VCaP (cell line): ENCODE data around the gene ZDHHC14.
A peak's percentile ranks its signal among the peaks of the same experiment; 100 is the strongest.

Experiments used
- H3K27ac ChIP-seq: fragments of 450-650 bp; 2 replicates; pipeline ENCODE4 v1.5.1; 2017
- TF ChIP-seq, protein P1 (sequence below): fragments of 450-650 bp; conservative IDR thresholded peaks from 2 replicates; pipeline ENCODE4 v1.5.1; 2017; ENCODE audit warnings: mild to moderate bottlenecking, moderate library complexity

Gene ZDHHC14

DNA sequence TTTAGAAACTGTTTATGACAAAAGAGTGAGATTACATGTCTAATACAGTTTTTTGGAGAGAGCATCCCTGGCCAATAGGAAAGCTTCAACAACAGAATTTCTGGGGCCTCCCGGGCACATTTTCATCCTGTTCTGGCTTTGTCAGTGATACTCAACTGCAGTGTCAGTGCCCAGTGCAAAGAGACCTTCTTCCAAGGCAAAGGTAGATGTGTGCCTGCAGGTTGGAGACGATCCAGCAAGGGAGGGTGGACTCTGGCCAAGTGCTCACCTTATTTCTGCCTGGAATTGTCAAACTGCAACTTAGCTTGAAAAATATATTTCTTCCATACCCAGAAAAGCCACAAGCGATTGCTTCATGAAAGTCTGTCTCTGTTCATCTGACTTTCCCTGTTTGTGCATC lies 230.4 kb downstream of the ZDHHC14 start:
- no peak overlapping the region for H3K27ac ChIP-seq
- TF ChIP-seq, protein P1, sequence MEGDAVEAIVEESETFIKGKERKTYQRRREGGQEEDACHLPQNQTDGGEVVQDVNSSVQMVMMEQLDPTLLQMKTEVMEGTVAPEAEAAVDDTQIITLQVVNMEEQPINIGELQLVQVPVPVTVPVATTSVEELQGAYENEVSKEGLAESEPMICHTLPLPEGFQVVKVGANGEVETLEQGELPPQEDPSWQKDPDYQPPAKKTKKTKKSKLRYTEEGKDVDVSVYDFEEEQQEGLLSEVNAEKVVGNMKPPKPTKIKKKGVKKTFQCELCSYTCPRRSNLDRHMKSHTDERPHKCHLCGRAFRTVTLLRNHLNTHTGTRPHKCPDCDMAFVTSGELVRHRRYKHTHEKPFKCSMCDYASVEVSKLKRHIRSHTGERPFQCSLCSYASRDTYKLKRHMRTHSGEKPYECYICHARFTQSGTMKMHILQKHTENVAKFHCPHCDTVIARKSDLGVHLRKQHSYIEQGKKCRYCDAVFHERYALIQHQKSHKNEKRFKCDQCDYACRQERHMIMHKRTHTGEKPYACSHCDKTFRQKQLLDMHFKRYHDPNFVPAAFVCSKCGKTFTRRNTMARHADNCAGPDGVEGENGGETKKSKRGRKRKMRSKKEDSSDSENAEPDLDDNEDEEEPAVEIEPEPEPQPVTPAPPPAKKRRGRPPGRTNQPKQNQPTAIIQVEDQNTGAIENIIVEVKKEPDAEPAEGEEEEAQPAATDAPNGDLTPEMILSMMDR, result no peak

DNA sequence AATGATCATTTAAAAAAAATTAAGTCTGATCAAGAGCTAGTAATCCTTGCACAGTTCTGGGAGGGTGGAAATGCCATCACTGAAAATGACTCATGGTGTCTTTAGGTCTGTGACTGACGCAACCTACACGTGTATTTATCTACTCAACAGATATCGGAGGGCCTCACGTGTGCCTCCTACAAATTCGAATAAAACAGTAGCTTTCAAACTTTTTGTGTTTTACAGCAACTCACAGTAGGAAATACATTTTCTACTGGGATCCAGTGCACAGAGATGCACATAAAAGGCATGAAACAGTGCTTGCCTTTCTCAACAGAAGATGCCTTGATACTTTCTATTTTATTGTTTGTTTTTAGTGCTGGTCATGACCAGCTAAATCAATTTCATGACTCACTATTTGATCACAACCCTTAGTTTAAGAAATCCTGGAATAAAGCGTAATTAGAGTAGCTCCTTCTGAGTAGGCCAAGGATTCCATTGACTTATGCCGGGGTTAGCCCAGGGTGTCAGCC lies 232.1 kb downstream of the ZDHHC14 start:
- no peak overlapping the region for H3K27ac ChIP-seq
- TF ChIP-seq, protein P1, result no peak

DNA sequence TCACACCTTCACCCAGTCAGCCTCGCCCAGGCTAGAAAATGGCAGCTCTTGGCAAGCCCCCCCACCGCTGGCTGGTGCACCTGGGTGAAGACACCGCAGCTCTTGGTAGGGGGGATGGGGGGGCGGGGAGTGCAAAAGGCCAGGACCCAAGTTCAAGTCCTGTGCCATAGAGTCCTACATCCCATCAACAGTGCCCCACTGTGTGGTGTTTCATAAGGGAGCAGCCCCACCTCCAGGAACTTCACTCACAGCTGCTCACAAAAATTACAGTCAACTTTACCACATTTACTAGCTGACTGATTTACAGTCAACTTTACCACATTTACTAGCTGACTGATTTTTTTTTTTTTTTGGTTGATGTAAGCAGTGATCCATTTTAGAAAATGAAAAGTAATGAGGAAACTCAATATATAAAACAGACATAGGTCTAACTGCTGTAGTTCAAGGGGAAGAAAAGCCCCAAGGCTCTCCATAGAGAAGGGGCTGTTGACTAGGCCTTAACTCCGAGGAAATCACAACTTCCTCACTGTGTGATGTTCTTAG lies 233.1 kb downstream of the ZDHHC14 start:
- H3K27ac ChIP-seq, result no peak overlapping the region
- TF ChIP-seq, protein P1, result no peak

DNA sequence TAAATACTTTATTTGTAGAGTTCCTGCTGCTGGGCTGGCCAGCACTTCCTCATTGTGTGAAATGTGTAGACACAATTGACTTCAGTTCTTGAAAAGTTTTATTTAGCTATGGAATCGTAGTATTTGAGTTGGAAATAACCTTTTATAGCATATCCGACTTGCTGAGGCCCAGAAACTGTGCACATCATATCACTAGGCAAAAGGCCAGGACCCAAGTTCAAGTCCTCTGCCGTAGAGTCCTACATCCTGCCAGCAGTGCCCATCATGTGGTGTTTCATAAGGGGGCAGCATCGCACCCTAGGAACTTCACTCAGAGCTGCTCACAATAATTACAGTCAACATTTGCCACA lies 234.4 kb downstream of the ZDHHC14 start:
- peak overlapping the region; percentile 21; the same call in 1 of the 2 replicates for H3K27ac ChIP-seq
- TF ChIP-seq, protein P1, result no peak

DNA sequence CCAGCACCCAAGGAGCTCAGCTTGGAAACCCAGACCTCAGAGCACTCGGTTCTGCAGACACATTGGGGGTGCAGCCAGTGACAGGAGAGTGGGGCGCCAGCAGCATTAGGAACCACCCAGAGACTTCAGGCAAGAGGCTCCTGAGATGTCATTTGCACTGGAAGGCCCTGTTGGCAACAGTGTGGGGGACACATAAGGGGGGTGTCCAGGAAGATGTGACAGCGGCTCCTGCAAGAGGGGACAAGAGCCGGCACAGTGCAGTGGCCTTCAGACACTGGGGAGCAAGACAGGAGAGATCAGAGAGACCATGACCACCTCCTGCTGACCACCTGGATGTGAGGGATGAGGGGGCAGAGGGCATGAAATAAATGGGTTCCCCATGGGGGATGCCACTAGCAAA lies 235.0 kb downstream of the ZDHHC14 start:
- TF ChIP-seq, protein P1, result no peak
- peak overlapping the region; percentile 21; the same call in 1 of the 2 replicates for H3K27ac ChIP-seq

DNA sequence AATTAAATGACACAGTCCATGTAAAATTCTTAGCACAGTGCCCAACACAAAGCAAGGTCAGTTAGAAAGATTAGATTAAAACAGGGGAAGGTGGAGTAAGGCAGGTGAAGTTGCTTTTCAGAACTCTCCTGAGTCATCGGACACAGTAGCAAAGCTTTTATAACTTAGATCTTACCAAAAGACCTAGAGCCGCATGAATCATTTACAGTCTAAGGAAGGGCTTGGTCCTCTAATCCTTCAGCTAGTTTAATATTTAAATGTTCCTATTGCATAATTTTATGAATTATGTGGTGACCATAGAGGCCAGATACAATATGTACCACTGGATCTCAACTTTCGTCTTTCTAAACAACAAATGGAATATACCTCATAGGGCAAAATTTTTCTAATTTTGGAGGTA lies 240.0 kb downstream of the ZDHHC14 start:
- H3K27ac ChIP-seq, result no peak overlapping the region
- TF ChIP-seq, protein P1, result no peak

DNA sequence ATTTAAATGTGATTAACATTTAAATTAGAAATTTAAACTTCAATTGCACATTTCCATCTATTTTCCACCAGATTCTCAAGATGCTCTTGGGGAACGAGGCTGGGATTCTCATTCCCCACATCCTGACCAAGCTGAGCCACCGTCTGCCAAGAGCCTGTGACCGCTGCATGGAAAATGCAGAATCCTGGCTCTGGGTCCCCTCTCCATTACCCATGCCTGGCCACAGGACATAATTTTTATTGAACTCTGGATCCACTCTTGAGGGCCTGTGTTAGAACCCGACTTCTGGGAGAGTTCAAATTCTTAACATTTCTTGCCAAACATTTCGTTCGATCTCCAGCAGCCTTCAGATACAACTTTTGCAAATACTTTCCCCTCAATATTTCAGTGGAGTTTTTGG lies 240.4 kb downstream of the ZDHHC14 start:
- no peak overlapping the region for H3K27ac ChIP-seq
- TF ChIP-seq, protein P1, result no peak
